GM18498 (cell line): ENCODE data around the gene ANKRD9.
A peak's percentile ranks its signal among the peaks of the same experiment; 100 is the strongest.
"Not testable (repeated sequence)": the region's sequence is repeated elsewhere in the genome, so short reads cannot be mapped to it uniquely, and the experiment has no call there.

Source experiments
- ATAC-seq: cut with Tn5 transposase; IDR thresholded peaks from one replicate; pipeline ENCODE4 v1.9.1; 2021; ENCODE audit warnings: mild to moderate bottlenecking, moderate library complexity; ENCODE audit not compliant: unreplicated experiment

ANKRD9 gene, protein sequence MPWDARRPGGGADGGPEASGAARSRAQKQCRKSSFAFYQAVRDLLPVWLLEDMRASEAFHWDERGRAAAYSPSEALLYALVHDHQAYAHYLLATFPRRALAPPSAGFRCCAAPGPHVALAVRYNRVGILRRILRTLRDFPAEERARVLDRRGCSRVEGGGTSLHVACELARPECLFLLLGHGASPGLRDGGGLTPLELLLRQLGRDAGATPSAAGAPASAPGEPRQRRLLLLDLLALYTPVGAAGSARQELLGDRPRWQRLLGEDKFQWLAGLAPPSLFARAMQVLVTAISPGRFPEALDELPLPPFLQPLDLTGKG

DNA sequence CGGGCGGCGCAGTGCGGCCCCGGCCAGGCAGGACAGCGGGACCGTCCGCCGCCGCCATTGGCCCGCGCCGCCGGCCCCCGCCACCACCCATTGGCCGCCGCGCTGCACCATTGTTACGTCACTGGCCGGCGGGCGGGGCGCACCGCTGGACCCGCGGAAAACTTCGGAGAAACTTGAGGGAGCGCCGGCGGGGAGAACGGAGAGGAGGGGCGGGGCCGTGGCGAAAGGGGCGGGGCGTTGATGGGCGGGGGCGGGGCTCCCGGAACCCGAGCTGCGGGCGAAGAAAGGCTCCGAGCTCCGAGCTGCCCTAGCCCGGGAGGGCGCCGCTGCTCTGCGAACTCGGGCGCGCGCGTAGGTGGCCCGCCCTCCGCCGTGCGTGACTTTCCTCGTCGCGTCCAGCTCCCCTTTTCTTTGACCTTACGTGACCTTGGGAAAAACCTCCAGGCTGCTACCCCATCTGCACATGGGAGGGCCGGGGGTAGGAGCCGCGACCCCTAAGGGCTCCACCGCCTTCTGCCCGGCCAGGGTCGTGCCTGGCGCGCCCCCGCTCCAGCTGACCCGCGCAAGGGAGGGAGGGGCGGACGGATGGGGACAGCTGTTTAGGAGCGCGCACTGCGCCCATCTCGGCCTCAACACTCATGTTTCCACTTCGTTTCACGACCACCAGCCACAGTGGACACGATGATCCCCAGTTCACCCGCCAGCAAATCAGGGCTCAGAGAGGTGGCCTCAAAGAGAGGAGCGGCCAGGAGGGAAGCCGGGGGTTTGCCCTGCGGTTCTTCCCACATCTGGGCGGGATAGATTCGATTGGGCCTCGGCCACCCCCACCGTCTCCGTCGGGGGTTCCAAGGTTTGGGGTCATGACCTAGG, at the start of gene ANKRD9:
TSS of gene ANKRD9 (minus strand) at position 31 of the 870 bp plus-strand sequence. CDS start 1,887 bp downstream, outside the sequence.
- ATAC-seq, result peak; percentile 75

DNA sequence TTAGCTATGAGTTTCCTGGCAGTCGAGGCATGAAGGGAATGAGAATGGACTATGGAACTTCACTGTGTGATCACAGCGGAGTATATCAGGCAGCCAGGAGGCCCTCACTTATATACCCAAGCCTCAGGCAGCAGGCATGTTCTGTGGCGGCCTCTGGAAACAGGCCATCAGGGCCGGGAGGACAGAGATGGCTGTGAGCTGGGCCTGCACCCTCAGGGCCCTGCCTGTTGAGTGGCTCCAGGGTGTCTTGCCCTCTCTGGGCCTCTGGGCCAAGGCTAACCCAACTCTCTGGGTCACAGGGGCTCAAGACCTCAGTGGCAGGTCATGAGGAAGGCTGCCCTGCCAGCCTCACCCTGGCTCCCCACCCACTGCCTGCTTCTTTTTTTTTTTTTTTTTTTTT, 49.0 kb upstream of the ANKRD9 start:
- ATAC-seq, result no peak

DNA sequence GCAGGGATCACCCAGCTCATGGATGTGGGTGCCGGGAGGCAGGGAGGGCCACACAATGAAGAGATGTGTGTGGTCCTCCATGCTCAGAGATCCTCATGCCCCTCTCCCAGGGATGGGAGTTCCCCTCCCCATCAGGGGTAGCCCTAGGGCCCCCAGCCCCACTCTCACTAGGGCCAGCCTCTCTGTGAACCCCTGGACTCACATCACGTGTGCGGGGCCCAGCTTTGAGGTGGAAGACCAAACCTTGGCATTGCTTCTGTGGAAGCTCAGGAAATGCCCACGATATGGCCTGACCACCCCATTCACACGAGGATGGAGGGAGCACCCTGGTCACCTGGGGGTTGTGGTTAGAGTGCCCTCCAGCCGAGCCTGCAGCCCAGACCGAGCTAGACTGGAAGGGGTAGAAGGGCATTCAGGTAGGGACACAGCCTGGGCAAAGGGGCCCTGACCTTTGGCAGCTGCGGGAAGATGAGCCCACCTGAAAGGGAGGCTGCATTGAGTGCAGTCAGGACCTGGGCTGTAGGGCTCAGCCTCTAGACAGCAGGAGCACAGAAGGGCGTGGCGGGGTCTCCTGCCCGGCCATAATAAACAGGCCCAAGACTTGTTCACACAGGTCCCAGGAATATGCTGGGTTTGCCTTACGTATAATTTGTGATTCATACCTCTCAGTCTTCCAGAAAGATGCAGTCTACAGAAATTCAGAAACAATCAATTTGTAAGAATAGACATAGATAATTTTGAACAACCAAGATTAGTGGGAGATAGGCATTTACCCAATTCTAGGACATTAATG, 48.1 kb upstream of the ANKRD9 start:
- ATAC-seq, result no peak

DNA sequence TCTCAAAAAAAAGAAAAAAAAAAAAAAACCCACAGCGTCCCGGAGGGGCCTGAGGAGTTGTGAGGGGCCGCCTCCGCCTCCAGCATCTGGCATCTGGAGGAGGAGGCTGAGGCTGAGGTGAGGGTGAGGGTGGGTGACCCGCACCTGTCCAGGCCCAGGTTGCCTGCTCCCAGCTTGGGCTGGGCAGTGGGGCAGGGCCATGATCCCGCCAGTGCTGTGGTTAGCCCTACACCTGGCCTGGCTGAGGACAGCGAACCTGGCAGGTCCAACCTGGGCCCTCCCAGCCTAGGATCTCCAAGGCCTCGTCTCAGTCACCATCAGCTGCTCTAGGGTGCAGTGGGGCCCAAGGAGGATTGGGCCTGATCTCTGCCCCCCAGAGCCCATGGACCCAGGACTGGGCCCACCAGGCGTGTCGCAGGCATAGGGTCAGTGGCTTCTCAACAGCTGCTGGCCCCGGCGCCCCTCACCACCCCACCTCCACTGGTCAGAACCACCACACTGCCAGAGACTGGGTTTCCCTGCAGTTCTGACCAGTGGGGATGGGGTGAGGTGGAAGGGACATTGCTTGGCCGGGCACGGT, 46.6 kb upstream of the ANKRD9 start:
- ATAC-seq, result no peak

DNA sequence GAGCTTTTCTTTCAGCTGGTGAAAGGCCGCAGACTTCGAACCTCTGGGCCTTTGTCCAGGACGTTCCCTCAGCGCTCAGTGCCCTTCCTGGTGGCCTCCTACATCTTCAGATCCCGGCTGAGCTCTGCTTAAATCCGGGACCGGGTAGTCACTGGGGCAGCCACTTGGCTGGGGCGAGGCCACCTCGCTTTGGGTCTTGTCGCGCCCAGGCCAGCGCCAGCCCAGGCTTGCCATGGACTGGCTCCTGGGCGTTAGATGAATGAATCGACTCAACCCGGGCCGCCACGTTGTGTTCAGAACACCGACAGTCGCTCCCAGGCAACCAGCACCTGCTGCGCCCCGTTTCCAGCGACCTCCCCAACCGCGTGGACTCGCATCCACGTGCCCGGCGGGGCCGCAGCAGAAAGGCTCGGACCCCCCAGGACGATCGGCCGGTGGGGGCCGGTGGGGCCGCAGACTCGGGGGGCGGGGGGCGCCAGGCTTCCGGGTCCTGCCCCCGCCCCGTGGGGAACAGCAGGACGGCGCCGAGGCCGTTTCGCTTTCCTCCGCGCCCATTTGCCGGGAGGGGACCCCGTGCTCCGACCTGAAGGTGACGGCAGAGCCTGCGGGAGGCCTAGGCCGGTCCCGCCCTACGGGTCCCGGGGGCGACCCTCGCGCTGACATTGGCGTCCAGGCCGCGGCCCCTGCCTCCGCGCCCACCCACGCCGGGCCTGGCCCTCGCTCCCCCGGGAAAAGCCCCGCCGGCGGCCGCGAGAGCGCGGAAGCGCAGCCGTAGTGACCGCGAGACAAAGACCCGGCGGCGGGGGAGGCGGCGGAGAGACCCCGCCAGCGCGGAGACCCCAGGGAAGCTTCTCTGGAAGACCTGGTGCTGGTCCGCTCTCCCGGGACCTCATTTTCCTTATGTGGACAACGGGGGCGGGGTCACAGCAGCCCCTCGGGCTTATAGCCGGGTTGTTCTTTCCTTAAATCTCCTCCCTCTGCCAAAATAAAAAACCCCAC, 45.5 kb upstream of the ANKRD9 start:
- ATAC-seq, result peak; percentile 55

DNA sequence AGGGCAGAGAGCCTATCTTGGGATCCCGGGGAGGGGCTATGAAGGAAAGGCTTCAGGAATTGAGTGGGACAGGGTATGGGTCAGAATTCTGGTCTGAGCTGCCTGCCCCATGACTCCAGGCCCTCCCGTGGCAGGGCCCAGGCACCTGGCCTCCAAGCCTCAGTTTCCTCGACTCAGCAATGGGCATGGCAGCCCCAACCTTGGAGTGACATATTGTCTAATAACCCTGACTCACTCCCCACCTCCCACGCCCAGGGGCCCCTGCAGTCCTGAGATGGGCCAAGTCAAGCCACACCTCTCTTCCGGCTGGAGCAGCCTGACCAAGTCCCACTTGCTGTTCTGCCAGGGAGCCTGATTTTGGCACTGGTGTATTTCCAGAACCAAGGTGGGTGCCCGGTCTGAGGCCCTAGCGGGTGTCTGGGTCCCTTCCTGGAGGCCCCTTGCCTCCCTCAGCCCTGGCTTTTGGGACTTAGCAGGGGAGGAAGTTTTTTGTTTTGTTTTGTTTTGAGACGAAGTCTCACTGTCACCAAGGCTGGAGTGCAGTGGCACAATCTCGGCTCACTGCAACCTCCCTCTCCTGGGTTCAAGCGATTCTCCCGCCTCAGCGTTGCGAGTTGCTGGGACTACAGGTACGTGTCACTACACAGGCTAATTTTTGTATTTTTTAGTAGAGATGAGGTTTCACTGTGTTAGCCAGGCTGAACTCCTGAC, 42.6 kb upstream of the ANKRD9 start:
- no peak for ATAC-seq

DNA sequence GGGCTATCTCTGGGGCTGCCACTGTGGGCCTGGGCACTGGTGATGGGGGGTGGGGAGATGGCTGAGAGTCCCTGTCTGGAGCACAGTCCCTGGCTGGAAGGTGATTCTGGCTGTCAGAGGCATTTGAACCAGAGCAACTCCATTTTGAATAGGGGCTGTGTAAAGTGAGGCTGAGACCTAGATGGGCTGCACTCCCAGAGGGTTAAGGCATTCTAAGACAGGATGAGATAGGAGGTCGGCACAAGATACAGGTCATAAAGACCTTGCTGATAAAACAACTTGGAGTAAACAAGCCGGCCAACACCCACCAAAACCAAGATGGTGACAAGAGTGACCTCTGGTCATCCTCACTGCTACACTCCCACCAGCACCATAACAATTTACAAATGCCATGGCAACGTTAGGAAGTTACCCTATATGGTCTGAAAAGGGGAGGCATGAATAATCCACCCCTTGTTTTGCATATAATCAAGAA, 41.4 kb upstream of the ANKRD9 start:
- not testable (repeated sequence) for ATAC-seq

DNA sequence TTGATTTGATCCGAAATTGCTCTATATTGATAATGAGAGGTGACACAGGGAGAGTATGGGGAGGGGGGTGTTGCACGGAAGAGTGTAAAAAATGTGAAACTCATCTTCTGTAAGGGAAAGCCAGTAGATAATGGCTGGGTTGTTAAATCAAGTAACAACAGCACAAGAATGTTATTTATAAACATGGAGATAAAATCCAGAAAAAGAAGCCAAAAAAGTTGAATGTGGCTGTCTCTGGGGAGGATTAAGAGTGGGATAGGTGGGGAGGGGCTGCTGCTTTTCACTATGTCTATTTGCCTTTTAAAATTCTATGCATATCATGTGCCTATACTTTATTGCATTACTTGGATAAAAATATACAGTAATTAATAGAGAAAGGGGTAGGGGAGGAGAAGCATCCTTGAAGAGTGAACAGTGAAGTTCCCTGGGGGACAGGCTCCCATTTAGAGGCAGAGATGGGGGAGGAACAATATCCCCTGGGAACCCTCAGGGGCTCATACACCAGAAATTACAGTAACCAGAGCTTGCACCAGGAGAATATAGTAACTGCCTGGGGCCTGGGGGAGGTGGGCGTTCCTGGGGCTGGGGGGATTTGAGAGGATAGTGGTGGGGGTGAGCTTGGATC, 39.2 kb upstream of the ANKRD9 start:
- ATAC-seq, result no peak

DNA sequence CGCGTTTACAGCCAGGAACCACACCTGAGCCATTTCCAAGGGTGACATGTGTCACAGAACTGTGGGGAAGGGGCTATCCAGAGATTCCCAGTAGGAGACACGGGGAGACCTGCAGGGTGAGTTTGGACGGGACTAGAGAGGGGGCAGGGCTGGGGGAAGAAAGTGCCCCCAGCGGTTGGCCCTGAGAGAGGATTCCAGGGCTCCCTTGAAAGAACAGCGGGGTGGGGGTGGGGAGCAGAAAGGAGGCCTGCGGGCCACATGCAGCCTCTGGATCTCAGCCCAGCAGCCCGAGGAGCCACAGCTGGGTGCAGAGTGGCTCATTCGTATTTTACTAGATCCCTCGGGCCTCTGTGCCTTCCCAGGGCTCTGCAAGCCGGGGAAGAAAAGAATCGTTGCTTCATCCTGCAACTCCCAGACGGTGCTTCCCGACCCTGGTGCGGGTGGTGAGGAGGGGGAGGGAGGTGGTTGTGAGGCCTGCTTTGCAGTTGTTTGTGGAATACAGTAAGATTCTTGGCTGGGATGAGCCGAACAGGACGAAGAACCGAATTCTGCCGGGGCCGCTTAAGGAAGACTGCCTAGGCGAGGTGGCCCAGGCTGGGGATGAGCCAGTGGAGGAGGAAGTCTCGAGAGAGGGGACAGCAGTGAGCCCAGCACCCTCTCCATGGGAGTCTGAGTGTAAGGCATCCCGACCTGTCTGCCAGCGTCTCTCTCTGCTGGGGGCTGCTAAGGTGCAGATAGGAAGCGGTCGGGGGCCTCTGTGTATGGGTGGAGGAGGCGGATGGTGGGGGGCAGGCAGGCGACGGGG, 36.1 kb upstream of the ANKRD9 start:
- ATAC-seq, result no peak

DNA sequence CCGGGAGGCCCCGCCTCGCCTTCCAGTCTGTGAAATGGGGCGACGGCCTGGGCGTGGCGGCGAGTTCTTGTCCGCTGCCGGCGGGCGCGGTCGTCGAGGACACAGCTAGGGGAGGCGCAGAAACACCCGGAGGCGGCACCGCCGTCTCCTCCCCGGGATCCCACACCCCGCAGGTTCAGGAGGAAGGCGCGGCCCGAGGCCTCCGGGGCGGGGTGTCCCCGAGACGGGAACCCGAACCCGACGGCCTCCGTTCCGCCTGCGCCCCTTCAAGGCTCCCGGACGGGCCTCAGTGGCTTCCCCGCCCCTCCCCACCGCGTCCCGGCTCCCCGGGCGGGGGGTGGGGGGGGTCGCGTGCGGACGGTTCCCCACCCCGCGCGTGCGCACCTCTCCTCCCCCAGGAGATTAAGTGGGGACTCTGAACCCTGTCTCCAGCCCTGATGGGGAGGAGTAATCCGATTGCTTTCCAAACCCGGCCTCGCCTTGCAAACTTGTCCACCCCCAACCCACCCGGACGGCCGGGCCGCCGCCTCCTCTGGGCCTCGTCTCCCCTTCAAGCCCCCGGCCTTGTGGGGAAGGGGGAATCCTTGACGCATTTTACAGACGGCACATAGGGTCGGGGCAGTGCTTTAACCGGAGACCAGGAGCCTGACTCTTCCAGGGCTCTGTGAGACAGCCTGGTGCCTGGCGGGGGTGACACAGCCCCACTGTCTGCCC, 35.3 kb upstream of the ANKRD9 start:
- ATAC-seq, result no peak

DNA sequence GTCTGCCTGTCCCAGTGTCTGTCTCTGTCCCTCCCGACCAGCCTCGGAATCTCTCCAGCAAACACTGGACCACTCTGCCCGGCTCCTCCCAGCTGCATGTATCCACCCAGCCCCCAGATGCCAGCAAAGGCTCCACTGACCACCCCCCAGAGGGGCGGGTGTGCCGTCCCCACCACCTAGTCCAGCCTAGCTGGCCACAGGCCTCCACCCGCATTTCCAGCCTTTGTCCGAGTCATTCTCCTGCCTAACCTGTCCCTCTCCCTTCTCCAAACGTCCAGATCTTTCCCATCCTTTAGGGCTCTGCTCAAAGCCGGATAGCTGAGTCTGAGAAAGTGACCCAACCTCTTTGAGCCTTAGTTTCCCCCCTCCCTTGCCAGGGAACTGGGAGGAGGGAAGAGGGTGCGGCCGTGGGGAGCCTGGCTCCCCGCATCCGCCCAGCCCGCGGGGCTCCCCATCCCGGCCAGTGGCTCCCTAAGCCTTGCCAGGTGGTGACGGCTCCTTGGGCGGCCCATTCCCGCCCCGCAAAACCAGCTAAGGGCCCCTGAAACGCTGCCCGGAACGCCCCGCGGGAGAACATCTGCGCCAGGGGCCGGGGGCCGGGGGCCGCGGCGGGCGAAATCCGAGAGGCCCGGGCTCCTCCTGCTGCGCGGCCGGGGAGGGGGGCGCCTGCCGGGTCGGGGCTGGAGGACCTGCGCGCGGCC, 34.6 kb upstream of the ANKRD9 start:
- no peak for ATAC-seq

DNA sequence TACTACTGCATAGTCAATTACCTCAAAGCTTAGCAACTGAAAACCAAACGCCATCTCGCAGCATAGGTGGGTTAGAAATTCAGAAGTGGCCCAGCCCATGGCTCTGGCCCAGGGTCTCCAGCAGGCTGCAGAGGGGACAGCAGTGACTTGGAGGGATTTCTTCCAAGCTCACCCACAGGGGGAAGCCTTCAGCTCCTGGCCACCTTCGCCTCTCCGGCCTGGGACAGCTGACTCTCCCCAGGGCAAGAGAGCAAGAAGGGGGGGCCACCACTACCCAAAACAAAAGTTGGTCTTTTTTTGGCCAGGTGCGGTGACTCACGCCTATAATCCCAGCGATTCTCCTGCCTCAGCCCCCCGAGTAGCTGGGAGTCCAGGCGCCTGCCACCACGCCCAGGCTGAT, 32.2 kb upstream of the ANKRD9 start:
- ATAC-seq, result no peak

DNA sequence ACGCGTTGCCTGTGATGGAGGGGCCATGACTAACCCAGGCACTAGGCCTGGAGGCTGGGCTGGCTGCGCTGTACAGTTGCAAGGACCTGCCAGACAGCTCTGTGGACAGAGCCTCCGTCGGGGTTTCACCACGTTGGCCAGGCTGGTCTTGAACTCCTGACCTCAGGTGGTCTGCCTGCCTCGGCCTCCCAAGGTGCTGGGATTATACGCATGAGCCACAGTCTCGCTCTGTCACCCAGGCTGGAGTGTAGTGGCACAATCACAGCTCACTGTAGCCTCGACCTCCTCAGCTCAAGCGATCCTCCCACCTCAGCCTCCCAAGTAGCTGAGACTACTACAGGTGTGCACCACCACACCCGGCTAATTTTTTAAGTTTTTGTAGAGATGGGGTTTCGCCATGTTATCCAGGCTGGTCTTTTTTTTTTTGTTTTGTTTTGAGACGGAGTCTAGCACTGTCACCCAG, 31.5 kb upstream of the ANKRD9 start:
- ATAC-seq, result not testable (repeated sequence)

DNA sequence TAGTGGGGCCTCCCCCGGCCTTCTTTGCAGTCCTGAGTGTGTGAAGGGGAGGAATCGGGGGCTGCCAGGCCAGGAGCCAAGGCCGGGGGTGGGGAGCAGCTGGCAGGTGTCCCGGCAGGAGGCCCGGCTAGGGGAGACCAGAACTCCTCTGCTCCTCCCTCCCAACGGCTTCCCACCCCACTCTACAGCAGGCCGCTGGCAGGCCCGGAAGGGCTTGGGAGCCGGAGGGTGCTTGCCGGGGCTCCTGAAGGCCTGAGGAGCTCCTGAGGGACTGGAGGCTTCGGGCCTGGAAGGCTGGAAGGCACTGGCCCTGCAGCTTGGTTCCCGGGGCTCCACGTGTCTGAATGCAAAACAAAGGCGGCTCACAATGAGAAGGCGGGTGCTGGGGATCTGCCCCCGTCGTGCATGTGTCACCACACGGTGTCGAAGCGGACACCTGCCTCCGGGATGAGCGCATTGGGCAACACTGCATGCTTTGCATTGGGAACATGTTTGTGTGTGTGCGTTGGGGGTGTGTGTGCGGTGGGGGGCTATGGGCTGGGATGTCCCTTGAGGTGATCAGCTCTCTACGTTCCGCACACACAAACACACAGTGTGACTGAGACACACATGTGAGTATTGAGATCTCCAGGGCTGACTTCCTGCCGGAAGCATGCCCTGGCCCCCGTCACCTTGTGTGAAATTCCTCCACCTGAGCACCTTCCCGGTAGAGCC, 30.9 kb upstream of the ANKRD9 start:
- no peak for ATAC-seq

DNA sequence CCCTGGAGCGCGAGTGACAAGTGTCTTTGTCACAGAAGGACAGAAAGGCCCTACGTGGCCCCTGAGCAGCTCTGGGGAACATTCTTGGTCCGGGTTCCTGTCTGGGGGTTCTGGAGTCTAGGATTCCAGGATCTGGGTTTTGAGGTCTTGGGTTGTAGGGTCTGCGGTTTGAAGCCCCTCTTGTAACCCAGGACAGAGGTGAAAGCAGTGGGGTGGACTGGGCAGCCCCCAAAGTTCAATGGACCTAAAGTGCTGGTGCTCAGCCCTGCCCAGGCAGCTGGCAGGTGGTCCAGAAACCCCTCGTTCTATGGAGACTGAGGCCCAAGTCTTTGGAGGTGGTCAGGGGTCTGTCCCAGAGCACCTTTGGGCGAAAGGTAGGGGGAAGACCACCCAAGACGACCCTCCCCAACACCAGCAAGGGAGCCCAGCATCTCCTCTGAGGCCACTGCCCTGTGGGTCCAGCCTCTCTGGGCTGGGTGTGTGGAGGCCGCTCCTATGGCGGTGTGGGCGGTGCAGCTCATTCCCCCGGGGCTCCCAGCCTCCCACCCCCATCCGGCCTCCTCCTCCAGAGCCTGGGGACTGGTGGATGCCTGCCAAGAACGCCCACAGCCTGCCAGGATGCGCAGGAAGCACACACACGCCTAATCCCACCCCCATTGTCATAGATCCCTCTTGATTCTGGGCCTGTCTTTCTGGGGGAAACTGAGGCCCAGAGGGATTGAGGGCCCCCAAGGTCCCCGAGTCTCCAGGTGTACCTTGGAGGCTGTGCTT, 30.2 kb upstream of the ANKRD9 start:
- ATAC-seq, result no peak
